IMR-90 (cell line): ENCODE measurements around the gene PRKN. TPM values are rescaled to one million over a fixed set of nuclear protein-coding genes. Genes with fewer than 3 reads are reported as not detected.

Experiments used
- ATAC-seq: fragments of 200-7000 bp; cut with Tn5 transposase; 2 replicates; pipeline ENCODE4 v1.9.1; 2020; ENCODE audit warnings: low read depth, mild to moderate bottlenecking, moderate library complexity
- BruUV-seq: library from RNA; stranded (reverse); fragments of 400-500 nt; replicated peaks from 2 replicates; lab custom pipeline; 2021; lab: Mats Ljungman, UMichigan
- CTCF ChIA-PET: fragments of 300-600 bp; formaldehyde crosslinking; extraction: SDS; loops from one replicate; lab custom pipeline; 2021; ENCODE audit warnings: antibody characterized with exemption; lab: Yijun Ruan, JAX
- POLR2A ChIA-PET: fragments of 300-600 bp; sonication (Branson Sonifier 250); formaldehyde crosslinking; loops from one replicate; lab custom pipeline; 2022; ENCODE audit warnings: antibody characterized with exemption; ENCODE audit not compliant: unreplicated experiment; lab: Charles Lee
- DNase-seq: peaks from one replicate; pipeline ENCODE4 v3.0.0; 2013
- H2AFZ ChIP-seq: replicated peaks from 2 replicates; pipeline ENCODE3; 2013; ENCODE audit warnings: low read length, mild to moderate bottlenecking; ENCODE audit not compliant: poor library complexity
- H2AK5ac ChIP-seq: 2 replicates; pipeline ENCODE4 v1.6.1; 2013; ENCODE audit warnings: low read depth, low read length, inconsistent platforms
- H2AK9ac ChIP-seq: replicated peaks from 2 replicates; pipeline ENCODE3; 2013; ENCODE audit warnings: mild to moderate bottlenecking, low read depth, low read length, moderate library complexity; ENCODE audit not compliant: poor library complexity
- H2BK120ac ChIP-seq: 2 replicates; pipeline ENCODE4 v1.6.1; 2013; ENCODE audit warnings: low read depth, low read length, inconsistent platforms
- H2BK15ac ChIP-seq: 3 replicates; pipeline ENCODE4 v1.6.1; 2013; ENCODE audit warnings: low read depth, low read length, inconsistent platforms
- H2BK20ac ChIP-seq: 2 replicates; pipeline ENCODE4 v1.6.1; 2013; ENCODE audit warnings: low read depth, mild to moderate bottlenecking, inconsistent platforms, low read length, moderate library complexity
- H2BK5ac ChIP-seq: 2 replicates; pipeline ENCODE4 v1.6.1; 2013; ENCODE audit warnings: mild to moderate bottlenecking, low read depth, low read length, inconsistent platforms; ENCODE audit not compliant: poor library complexity, severe bottlenecking
- H3K14ac ChIP-seq: replicated peaks from 2 replicates; pipeline ENCODE4 v1.6.1; 2013; ENCODE audit warnings: low read depth, low read length, inconsistent platforms
- H3K18ac ChIP-seq: 2 replicates; pipeline ENCODE4 v1.6.1; 2013; ENCODE audit warnings: low read depth, low read length, control low read depth
- H3K23ac ChIP-seq: 2 replicates; pipeline ENCODE4 v1.6.1; 2013; ENCODE audit warnings: low read depth, low read length, inconsistent platforms
- H3K27ac ChIP-seq: 2 replicates; pipeline ENCODE4 v1.5.1; 2013; ENCODE audit warnings: mild to moderate bottlenecking, control low read depth, low read length; ENCODE audit not compliant: insufficient read depth
- H3K27me3 ChIP-seq: 2 replicates; pipeline ENCODE4 v1.6.1; 2013; ENCODE audit warnings: low read length; ENCODE audit not compliant: control insufficient read depth, insufficient read depth
- H3K36me3 ChIP-seq: 2 replicates; pipeline ENCODE4 v1.6.1; 2013; ENCODE audit warnings: low read length, mixed read lengths; ENCODE audit not compliant: control insufficient read depth, insufficient read depth
- H3K4ac ChIP-seq: 2 replicates; pipeline ENCODE4 v1.6.1; 2013; ENCODE audit warnings: low read depth, low read length, inconsistent platforms
- H3K4me1 ChIP-seq: 2 replicates; pipeline ENCODE4 v1.6.1; 2013; ENCODE audit warnings: low read length, mixed read lengths; ENCODE audit not compliant: control insufficient read depth, insufficient read depth
- H3K4me2 ChIP-seq: 2 replicates; pipeline ENCODE4 v1.6.1; 2013; ENCODE audit warnings: low read depth, mild to moderate bottlenecking, control low read depth, low read length, moderate library complexity
- H3K4me3 ChIP-seq: 2 replicates; pipeline ENCODE4 v1.5.1; 2013; ENCODE audit warnings: low read depth, mild to moderate bottlenecking, control low read depth, low read length, moderate library complexity; ENCODE audit not compliant: insufficient read depth
- H3K56ac ChIP-seq: 2 replicates; pipeline ENCODE4 v1.6.1; 2013; ENCODE audit warnings: low read length, inconsistent platforms; ENCODE audit not compliant: insufficient read depth; ENCODE audit errors: extremely low read depth
- H3K79me1 ChIP-seq, 2 experiments: 2 replicates each; pipeline ENCODE4 v1.6.1; 2013; ENCODE audit warnings: low read length in 2 of 2, inconsistent platforms in 1 of 2, low read depth in 1 of 2
- H3K9ac ChIP-seq: 2 replicates; pipeline ENCODE4 v1.6.1; 2013; ENCODE audit warnings: low read depth, low read length, control low read depth
- H3K9me1 ChIP-seq: 2 replicates; pipeline ENCODE4 v1.6.1; 2013; ENCODE audit warnings: low read length, inconsistent platforms; ENCODE audit not compliant: insufficient read depth
- H3K9me3 ChIP-seq: 2 replicates; pipeline ENCODE4 v1.6.1; 2013; ENCODE audit warnings: low read length; ENCODE audit not compliant: control insufficient read depth, insufficient read depth
- H4K20me1 ChIP-seq: 2 replicates; pipeline ENCODE4 v1.6.1; 2013; ENCODE audit warnings: low read length, inconsistent platforms; ENCODE audit not compliant: insufficient read depth
- H4K5ac ChIP-seq: 2 replicates; pipeline ENCODE4 v1.6.1; 2013; ENCODE audit warnings: mild to moderate bottlenecking, low read depth, low read length, control low read depth
- H4K8ac ChIP-seq, 2 experiments: 2 replicates each; pipeline ENCODE4 v1.6.1; 2013; ENCODE audit warnings: low read depth in 2 of 2, low read length in 2 of 2, control low read depth in 1 of 2, inconsistent platforms in 1 of 2
- H4K91ac ChIP-seq: 2 replicates; pipeline ENCODE4 v1.6.1; 2013; ENCODE audit warnings: low read depth, low read length, inconsistent platforms; ENCODE audit not compliant: insufficient read depth
- BHLHE40 ChIP-seq: fragments of 150-350 bp; IDR thresholded peaks from 2 replicates; pipeline ENCODE4 v1.6.1; 2016; ENCODE audit warnings: mild to moderate bottlenecking, low read depth, low read length
- CEBPB ChIP-seq: IDR thresholded peaks from 2 replicates; pipeline ENCODE4 v1.6.1; 2012; ENCODE audit warnings: low read depth, low read length, improper control_type of control experiment
- CHD1 ChIP-seq: IDR thresholded peaks from 2 replicates; pipeline ENCODE4 v1.6.1; 2012; ENCODE audit warnings: low read depth, low read length, improper control_type of control experiment
- CTCF ChIP-seq: conservative IDR thresholded peaks from 2 replicates; pipeline ENCODE4 v1.5.1; 2012; ENCODE audit warnings: mild to moderate bottlenecking, low read depth, low read length, improper control_type of control experiment
- FOS ChIP-seq: fragments of 150-350 bp; IDR thresholded peaks from 2 replicates; pipeline ENCODE4 v1.6.1; 2016; ENCODE audit warnings: low read depth, low read length
- MAFK ChIP-seq: IDR thresholded peaks from 2 replicates; pipeline ENCODE4 v1.6.1; 2012; ENCODE audit warnings: low read depth, low read length, improper control_type of control experiment
- MXI1 ChIP-seq: IDR thresholded peaks from 2 replicates; pipeline ENCODE4 v1.6.1; 2012; ENCODE audit warnings: low read depth, mild to moderate bottlenecking, low read length, moderate library complexity, borderline replicate concordance
- POLR2A ChIP-seq: IDR thresholded peaks from 2 replicates; pipeline ENCODE4 v1.6.1; 2012; ENCODE audit warnings: mild to moderate bottlenecking, low read depth, low read length
- RCOR1 ChIP-seq: IDR thresholded peaks from 2 replicates; pipeline ENCODE4 v1.6.1; 2012; ENCODE audit warnings: mild to moderate bottlenecking, low read length, improper control_type of control experiment; ENCODE audit not compliant: insufficient replicate concordance
- RFX5 ChIP-seq: IDR thresholded peaks from 2 replicates; pipeline ENCODE4 v1.8.0; 2012; ENCODE audit warnings: low read depth, mild to moderate bottlenecking, low read length, moderate library complexity
- whole genome bisulfite sequencing, 2 experiments: methylation state at CpG; one replicate each; pipeline versions ENCODE4 v1.1.5 to v1.1.7; 2013; ENCODE audit warnings: missing lambda C conversion rate in 2 of 2; ENCODE audit not compliant: insufficient read length in 1 of 2; ENCODE audit errors: extremely low coverage in 2 of 2; 5-methylcytosine and 5-hydroxymethylcytosine counted together
- dilution Hi-C: fragments of 300-500 bp; cut with HindIII; formaldehyde crosslinking; loops from one replicate; pipeline ENCODE4 v1.14.3; 2018; ENCODE audit warnings: low sequenced_read_pairs; ENCODE audit not compliant: unreplicated experiment
- in situ Hi-C: fragments of 300-500 bp; cut with MboI; formaldehyde crosslinking; loops from 3 replicates; pipeline ENCODE4 v1.14.3; 2019; ENCODE audit warnings: low sequenced_read_pairs, inconsistent platforms, mixed read lengths
- intact Hi-C: fragments of 100-400 bp; cut with micrococcal nuclease; formaldehyde crosslinking; loops from 2 replicates; pipeline ENCODE4 v1.10.0; 2022
- polyA plus RNA-seq, 3 experiments: library from polyadenylated mRNA; depleted of rRNA; stranded (reverse); fragments of >200 nt; gene quantifications; 2 replicates each; pipeline ENCODE4 v1.2.3, GENCODE V29; 2012; ENCODE audit warnings: low replicate concordance in 1 of 3
- total RNA-seq: library from RNA; depleted of rRNA; stranded (reverse); fragments of >200 nt; gene quantifications from 2 replicates; pipeline ENCODE4 v1.2.3, GENCODE V29; 2012

The PRKN gene
- total and polyA plus RNA-seq, 2 of the 4 experiments (the other 2 are of a cell fraction), result 0.15 to 0.18 TPM

GRCh38 chr6:161840380-161840779, 887.2 kb downstream of the PRKN start:
- Histone ChIP-seq H2AFZ (no peak overlapping the region), H3K4me2 (no peak overlapping the region), H3K14ac (no peak overlapping the region), H4K5ac (no peak overlapping the region), H3K4me1 (no peaks in the 10 kb centered on the region), H2BK15ac (no peak overlapping the region), H2BK20ac (no peak overlapping the region), H3K79me1 (no peaks in the 10 kb centered on the region), H4K91ac (no peak overlapping the region), H3K36me3 (no peaks in the 10 kb centered on the region), H4K8ac (no peak overlapping the region), H3K27me3 (no peaks in the 10 kb centered on the region), H3K9me1 (no peaks in the 10 kb centered on the region), H3K23ac (no peak overlapping the region), H3K9me3 (peaks cover 31% of the 10 kb centered on the region), H3K18ac (no peak overlapping the region), H2BK120ac (no peak overlapping the region), H2AK9ac (no peak overlapping the region), H3K27ac (no peak overlapping the region), H3K56ac (no peak overlapping the region), H2AK5ac (no peak overlapping the region), H3K4ac (no peak overlapping the region), H3K4me3 (no peak overlapping the region), H3K9ac (no peak overlapping the region), H2BK5ac (no peak overlapping the region), H4K20me1 (no peaks in the 10 kb centered on the region)
- TF ChIP-seq BHLHE40 (no peak), MXI1 (no peak), RFX5 (no peak), CTCF (no peak), RCOR1 (no peak), MAFK (no peak), POLR2A (no peak), FOS (no peak), CHD1 (no peak), CEBPB (no peak)
- in situ Hi-C loops, result no loop called here
- BruUV-seq, result no TSS peak
- ChIA-PET CTCF (no interaction called here), POLR2A (no interaction called here)
- WGBS, 2 experiments, result no CpG with 5 or more reads among the region's 3 CpGs
- dilution Hi-C loops, result no loop called here
- DNase-seq (no peak), ATAC-seq (no peak)
- intact Hi-C loops, result no loop called here
